Stimulated activated CD8-positive, alpha-beta memory T cell treated with anti-CD3 and anti-CD28 coated beads, Interleukin-4, amount 100 ng/mL, for 48 hours (primary cell): Measurements from ENCODE around the gene ATRNL1.
"Not testable (repeated sequence)": the region's sequence is repeated elsewhere in the genome, so short reads cannot be mapped to it uniquely, and the experiment has no call there.

Experiments
- DNase-seq: peaks from one replicate; pipeline ENCODE4 v3.0.0-alpha.2; 2020

Gene ATRNL1

GRCh38 chr10:115092258-115092554, 959 bp upstream of the ATRNL1 start:
- no peak for DNase-seq

DNA sequence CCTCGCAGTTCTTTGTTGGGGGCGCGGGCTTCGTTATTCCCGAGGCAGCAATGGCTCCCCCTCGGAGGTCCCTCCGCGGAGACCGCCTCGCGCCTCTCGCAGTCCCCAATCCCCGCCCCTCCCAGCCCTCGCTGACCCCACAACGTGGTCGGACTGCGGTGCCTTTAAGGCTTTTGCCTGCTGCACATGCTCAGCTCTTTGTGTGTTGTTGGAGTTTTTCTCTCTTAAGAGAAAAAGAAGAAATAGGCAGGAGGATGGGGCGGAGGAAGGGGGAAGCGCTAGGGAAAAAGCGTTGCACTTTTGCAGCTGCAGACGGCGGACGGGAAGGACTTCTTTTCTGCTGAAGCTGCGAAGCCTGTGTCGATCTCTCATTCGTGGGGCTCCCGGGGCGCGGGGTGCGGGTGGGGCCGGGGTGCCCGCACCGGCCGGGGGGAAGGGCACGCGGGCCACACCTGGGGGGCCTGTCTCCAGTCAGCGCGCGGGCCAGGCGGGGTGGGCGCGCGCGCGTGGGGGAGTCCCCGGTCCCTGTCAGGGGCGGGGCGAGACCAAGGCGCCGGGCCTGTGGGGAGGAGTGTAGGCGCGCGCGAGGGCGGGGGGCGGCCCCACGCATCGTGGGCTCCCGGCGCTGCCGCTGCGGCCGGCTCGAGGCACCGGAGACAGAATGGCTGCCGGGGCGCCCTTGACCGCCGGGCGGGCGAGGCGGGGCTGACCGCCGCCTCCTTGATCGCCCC, 445 bp upstream of the ATRNL1 start:
- DNase-seq, result peak; percentile 36

DNA sequence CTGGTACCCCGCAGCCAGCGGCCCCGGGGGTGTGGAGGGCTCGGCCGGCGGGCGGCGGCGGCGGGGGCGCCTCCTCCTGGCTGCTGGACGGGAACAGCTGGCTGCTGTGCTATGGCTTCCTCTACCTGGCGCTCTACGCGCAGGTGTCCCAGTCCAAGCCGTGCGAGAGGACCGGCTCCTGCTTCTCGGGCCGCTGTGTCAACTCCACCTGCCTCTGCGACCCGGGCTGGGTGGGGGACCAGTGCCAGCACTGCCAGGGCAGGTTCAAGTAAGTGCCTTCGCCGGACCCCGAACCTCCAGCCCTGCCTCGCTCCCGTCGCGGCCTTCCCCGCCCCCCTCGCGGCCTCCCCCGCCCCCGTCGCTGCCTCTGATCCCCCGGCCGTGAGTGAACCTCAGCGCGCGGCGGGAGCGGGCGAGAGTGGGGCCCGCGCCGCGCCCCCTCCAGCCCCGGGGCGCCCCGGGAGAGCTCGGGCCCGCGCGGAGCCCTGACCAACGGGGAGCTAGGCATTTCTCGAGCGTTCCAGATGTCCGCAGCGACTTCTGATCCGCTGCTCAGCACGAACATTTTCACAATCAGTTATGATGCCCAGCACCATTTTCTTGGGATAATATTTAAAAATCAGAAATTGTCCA, 727 bp downstream of the ATRNL1 start:
- peak; percentile 31 for DNase-seq

DNA sequence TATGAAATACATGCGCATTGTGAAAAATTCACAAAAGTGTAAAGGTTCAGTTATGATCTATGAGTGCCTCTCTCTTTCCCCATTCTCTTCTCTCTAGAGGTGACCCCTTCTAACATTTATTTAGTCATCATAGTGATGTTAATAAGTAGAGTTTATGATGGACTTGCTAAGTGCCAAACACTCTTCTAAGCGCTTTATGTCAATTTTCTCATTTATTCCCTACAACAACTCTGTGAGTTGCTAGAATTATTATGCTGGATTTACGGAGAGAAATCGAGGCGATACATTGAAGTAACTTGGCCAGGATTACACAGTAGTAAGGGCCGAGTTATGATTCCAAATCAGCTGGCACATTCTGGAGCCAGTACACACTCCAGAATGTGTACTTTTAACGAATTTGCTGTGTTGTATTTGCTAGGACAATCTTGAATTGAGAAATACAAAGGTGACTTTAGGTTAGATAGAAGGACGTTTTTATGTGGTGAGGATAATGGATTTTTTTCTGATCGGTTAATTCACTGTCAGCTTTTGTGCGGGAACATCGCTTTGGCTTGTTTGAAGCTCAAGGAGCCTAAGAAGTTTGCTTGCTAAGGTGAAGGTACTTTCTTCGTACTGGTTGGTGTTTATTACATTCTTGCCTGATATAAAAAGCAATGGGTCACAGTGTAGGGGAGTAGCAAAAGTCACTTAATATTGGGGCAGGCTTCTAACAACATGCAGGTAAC, 1.4 kb downstream of the ATRNL1 start:
- DNase-seq, result no peak

GRCh38 chr10:115095758-115096157, 2.6 kb downstream of the ATRNL1 start:
- DNase-seq, result no peak

- no peak for DNase-seq
Observed at GRCh38 chr10:115103700-115104099, 10.5 kb downstream of the ATRNL1 start.

- DNase-seq, result not testable (repeated sequence)
Observed at GRCh38 chr10:115105411-115105810, 12.2 kb downstream of the ATRNL1 start.

DNA sequence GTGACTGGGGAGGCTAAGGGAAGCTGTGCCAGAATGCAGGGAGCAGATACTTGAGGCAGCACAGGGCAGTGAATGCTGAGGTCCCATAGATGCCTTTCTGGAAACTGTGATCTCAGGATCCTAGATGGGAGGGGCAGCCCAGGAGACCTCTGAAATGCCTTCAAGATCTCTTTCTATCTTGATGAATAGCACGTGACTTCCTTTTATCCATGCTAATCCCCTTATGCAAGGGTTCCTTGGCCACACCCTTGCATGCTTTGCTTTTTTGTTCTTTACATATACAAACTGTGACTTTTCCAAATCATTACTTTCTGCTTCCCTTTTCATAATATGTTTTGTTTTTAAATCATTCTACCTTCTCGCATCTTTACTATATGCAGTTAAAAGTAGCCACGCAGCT, 14.7 kb downstream of the ATRNL1 start:
- DNase-seq, result no peak

- no peak for DNase-seq
Observed at GRCh38 chr10:115117301-115117700, 24.1 kb downstream of the ATRNL1 start.

- no peak for DNase-seq
Observed at GRCh38 chr10:115118346-115118745, 25.2 kb downstream of the ATRNL1 start.

- DNase-seq, result no peak
Observed at GRCh38 chr10:115125505-115125904, 32.3 kb downstream of the ATRNL1 start.

DNA sequence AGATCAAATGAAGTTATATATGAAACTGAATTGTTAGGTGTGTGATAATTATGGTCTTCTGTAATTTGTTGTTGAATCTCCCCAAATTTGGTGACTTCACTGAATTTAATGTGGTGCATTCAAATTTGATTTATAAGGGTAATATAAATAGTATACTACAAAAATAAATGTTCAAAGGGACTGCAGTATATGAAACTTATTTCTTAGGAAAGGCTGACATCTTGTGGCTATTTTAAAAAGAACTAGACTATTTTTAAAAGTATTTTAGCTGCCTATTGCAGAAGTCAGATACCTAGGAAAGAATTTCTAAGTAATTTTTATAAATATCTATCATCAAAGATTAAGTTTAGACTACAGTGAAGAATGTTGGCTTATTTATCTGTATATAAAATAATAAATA, 36.6 kb downstream of the ATRNL1 start:
- no peak for DNase-seq

DNA sequence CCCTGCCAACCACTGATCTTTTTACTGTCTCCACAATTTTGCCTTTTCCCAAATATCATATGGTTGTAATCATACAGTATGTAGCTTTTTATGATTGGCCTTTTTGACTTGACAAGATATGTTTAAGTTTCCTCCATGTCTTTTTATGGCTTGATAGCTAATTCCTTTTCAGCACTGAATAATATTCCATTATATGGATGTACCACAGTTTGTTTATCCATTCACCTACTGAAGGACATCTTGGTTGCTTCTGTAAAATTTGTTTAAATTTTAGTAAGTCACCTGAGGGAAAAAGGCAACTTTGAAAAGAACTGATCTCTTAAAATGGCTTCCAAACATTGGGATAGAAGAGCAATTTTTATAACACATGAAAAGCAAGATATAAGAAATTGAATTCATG, 43.5 kb downstream of the ATRNL1 start:
- no peak for DNase-seq

DNA sequence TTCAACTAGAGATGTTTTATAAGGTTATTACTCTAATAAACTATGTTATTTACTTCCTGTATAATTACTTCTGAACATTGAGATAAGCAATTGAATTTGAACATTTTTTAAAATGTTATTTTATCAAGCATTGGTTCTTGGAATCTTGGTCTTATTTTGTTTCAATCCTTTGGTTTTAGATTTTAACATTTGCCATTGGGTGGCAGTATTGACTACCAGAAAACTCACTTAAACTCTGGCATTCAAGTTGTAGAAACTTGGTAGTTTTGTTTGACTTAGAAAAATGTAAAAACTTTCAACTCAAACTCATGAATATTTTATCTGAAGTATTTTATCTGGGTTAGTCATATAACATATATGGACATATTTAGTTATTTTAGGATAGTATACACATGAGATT, 48.1 kb downstream of the ATRNL1 start:
- no peak for DNase-seq

- no peak for DNase-seq
Observed at GRCh38 chr10:115157357-115157756, 64.2 kb downstream of the ATRNL1 start.

DNA sequence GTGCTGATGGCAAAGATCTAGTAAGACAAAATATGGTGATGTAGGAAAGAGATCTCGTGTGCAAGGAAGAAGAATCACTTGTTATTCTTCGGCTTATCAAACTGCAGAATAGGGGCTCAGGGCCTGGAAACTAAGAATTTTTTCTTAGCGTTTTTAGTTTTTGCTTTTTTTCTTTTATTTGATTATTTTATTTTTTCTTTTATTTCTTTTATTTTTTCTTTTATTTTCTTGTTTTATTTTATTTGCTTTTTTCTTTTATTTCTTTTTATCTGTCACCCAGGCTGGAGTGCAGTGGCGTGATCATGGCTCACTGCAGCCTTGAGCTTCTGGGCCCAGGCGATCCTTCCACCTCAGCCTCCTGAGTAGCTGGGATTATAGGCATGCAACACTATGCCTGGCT, 70.0 kb downstream of the ATRNL1 start:
- DNase-seq, result no peak

- no peak for DNase-seq
Observed at GRCh38 chr10:115164220-115164619, 71.1 kb downstream of the ATRNL1 start.

GRCh38 chr10:115167751-115168150, 74.6 kb downstream of the ATRNL1 start:
- no peak for DNase-seq

GRCh38 chr10:115171392-115171960, 78.3 kb downstream of the ATRNL1 start:
- DNase-seq, result no peak

GRCh38 chr10:115173915-115174443, 80.8 kb downstream of the ATRNL1 start:
- DNase-seq, result no peak

DNA sequence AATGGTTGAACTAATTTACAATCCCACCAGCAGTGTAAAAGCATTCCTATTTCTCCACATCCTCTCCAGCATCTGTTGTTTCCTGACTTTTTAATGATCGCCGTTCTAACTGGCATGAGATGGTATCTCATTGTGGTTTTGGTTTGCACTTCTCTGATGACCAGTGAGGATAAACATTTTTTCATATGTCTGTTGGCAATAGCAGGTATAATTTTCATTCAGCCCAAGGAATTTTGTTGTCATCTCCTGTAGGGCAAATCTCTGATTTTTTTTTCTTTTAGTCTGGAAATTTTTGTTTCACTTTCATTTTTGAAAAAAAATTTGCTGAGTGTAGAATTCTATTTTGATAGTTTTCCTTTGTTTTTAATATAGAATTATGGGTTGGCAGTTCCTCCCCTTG, 114.1 kb downstream of the ATRNL1 start:
- DNase-seq, result not testable (repeated sequence)

- DNase-seq, result no peak
Observed at GRCh38 chr10:115209133-115209532, 116.0 kb downstream of the ATRNL1 start.

DNA sequence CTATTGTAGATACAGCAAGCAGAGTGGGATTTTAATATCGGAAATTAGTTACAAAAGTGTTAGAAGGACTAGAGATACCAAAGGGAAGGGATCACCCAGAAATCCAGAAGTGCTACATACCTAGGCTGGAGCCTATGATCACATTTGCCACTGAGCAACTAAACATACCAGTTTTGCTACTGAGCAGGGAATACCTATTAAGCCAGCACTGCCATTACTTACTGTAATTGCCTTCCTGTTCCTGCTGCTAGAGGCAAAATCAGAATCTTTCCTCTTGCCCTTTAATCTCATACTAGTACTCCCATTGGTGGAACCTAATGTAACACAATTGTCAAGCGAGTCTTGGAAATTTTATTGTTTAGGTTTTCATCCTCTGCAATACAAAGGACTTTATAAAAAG, 121.7 kb downstream of the ATRNL1 start:
- DNase-seq, result no peak

DNA sequence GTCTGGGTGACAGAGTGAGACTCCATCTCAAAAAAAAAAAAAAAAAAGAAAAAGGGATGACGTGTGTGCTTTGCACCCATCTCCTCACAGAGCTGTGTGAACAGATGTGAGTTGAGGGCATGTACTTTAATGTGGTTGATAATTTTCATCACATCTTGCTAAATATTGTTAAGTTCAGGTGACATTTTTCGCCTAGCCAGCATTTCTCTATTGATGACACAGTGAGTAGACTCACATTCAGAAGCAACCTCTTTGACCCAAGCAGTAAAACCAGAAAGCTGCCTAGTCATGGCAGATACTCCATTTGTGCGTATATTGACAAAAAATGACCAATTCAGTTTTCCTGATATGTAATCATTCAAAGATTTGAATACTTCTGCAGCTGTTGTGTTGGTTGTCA, 126.0 kb downstream of the ATRNL1 start:
- DNase-seq, result no peak
